ENCODE data around the gene WFDC12. TPM values are rescaled to one million over a fixed set of nuclear protein-coding genes. Genes with fewer than 3 reads are reported as not detected.
A peak's percentile ranks its signal among the peaks of the same experiment; 100 is the strongest.
"Not testable (repeated sequence)": the region's sequence is repeated elsewhere in the genome, so short reads cannot be mapped to it uniquely, and the experiment has no call there.

WFDC12 gene, protein sequence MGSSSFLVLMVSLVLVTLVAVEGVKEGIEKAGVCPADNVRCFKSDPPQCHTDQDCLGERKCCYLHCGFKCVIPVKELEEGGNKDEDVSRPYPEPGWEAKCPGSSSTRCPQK
- not detected for total RNA-seq

DNA sequence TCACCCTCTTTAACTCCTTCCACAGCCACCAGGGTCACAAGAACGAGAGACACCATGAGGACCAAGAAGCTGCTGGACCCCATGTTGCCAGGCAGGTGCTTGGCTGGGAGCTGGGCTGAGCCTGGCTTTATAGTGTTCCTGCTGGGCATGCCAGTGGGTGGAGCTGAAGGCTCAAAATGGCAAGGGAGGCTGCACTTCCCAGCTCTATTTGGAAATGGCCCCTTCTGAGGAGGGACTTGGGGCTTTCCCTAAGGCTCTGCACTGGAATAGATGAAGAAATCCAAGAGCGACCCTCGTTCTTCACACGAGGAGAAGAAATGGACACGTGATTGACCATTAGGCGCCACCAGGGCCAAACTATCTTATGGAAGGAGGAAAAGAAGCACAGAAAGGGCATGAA, at the start of gene WFDC12:
TSS of gene WFDC12 (minus strand) at position 101 of the 400 bp plus-strand sequence. CDS start at position 83, 18 bp downstream.
- ATAC-seq (no peak), DNase-seq (ENCODE audit: low spot score) (no peak)

DNA sequence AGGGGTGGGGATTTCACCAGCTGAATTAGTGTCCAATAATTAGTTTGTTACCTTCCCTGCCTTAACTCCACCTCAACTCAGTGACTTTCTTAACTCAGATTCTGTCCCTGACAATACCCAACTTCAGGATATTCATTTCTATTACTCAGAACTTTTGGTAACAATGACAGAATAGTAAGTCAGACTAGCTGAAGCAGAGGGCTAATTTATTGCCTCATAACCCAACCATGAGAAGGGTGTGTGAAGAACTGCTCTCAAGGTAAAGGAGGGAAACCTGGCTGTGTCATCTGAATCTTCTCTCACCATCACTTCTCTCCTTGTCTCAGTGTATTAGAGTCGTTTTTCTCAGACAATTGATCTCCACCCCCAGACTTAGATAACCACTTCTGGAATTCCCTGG, 49.3 kb upstream of the WFDC12 start:
- DNase-seq (ENCODE audit: low spot score) (no peak), ATAC-seq (no peak)

DNA sequence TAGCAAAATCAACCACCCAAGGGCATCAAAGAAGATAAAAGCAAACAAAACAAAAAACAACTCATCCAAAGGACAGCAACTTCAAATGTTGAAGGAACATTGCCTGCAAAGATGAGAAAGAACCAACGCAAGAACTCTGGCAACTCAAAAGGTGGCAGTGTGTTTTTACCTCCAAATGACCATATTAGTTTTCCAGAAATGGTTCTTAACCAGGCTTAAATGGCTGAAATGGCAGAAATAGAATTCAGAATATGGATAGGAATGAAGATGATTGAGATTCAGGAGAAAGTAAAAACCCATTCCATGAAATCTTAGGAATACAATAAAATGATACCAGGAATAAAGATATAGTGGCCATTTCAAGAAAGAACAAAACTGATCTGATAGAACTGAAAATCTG, 40.6 kb upstream of the WFDC12 start:
- no peak for ATAC-seq
- no peak for DNase-seq (ENCODE audit: low spot score)

DNA sequence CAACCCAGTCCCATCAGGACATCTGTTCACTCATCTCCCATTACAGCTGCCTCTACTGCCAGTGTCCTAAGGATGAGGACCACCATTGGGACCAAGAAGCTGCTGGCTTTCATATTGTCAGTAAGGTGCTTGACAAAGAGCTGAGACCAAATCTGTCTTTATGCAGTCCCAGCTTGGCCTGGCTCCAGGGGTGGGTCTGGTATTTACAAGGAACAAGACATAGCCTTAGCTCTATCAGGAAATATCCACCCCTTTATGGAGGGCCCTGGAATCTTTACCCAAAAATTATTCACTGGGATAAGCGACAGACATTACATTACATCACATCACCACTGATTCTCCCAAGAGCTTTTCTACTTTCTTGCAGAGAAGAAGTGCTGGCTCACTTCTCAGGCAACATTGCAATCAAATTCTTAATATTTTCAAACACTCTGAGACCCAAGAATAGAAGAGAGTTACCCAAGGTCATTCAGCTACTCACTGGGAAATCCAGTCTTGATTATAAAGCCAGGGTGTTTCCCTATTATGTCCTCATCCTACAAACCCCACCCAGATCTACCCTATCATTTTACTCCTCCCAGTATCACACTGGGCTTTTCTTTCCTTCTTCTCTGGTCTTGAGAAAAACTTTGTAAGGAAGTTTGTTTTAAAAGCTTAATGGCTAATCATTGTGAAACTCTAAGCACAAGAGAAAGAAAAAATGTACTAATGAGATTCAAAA, 39.0 kb upstream of the WFDC12 start:
- no peak for ATAC-seq
- DNase-seq (ENCODE audit: low spot score): no peak

DNA sequence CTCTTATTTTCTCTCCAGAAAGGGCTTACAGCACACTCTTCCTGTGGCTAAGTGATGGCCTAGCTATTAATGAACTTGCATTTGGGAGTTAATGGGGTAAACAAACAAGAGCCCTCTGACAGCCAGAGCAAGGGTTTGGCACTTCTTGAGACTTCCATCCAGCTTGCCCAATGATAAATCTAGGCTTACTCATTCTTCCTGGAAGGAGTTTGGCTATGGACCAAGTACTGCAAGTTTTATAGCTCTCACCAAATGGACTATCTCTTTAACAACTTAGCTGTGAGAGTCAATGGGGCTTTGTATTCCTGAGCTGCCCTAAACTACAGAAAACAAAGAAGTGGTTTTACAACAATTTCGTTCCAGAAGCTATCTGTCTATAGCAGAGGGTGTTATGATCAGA, 33.7 kb upstream of the WFDC12 start:
- ATAC-seq: no peak
- no peak for DNase-seq (ENCODE audit: low spot score)

DNA sequence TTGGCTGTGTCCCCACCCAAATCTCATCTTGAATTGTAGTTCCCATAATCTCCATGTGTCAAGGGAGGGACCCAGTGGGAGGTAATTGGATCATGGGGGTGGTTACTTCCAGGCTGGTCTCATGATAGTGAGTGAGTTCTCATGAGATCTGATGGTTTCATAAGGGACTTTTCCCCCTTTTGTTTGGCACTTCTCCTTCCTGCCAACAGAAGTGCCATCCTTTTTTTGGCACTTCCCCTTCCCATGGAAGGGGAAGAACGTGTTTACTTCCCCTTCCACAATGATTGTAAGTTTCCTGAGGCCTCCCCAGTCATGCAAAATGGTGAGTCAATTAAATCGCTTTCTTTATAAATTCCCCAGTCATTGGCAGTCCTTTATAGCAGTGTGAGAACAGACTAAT, 32.4 kb upstream of the WFDC12 start:
- DNase-seq (ENCODE audit: low spot score) (no peak), ATAC-seq (no peak)

DNA sequence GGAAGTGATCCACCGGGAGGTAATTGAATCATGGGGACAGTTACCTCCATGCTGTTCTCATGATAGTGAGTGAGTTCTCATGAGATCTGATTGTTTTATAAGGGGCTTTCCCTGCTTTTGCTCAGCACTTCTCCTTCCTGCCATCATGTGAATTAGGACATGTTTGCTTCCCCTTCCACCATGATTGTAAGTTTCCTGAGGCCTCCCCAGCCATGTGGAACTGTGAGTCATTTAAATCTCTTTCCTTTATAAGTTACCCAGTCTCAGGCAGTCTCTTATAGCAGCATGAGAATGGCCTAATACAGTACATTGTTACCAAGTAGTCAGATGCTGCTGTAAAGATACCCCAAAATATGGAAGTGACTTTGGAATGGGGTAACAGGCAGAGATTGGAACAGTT, 30.5 kb upstream of the WFDC12 start:
- ATAC-seq; DNase-seq (ENCODE audit: low spot score): not testable (repeated sequence)

DNA sequence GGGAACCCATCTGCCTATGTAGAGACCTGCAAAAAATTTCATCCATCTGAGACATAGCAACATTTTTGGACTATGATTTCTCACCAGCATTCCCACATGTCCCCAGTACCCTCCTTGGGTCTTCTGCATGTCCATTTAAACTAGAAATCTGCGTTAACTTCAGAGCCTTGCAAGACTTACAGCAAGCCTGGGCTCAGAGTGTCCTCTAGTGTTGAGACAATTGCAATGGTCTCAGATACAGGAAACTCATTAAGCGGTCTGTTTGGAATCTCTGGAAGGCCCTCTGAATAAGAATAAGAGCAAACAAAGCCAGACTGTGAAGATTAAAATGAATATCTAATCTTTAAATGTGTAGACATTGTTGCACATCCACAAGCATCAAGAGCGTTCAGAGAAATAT, 29.9 kb upstream of the WFDC12 start:
- ATAC-seq (no peak), DNase-seq (ENCODE audit: low spot score) (no peak)

DNA sequence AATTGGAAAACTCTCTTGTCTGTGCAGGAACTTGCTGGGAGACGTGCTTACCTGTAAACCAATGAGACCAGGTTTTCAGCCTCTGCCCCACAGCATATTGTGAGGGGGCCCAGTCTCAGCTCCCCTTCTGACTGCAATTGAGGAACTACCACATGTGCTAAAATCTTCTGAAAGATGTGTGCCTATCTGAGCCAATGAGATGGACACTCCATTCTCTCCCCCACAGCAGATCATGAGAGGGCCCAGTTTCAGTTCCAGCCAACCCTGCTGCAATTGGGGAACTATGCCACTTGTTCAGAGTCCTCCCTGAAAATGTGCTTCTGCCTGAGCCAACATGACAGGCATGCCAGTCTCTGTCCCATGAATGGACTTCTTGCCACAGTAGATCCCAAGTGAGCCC, 29.5 kb upstream of the WFDC12 start:
- peak; percentile 34 for ATAC-seq
- no peak for DNase-seq (ENCODE audit: low spot score)

DNA sequence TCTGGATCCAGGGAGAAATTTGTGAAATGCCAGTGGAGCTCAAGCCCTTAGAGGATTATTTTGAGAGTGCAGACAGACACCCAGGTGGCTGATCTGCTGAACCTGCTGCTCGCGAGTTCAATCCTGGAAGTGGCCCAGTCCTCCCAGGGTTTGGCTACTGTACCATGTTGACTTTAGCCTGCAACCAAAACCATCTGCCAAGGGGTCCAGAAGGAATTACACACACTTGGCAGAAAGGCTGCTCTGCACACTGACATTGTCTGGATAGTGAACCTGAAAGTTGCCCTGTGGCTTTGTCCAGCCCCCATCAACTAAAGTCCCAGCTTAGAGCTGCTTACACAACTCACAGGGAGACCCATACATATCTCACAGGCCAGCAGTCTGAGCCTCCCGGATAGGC, 28.9 kb upstream of the WFDC12 start:
- ATAC-seq (peak; percentile 79), DNase-seq (ENCODE audit: low spot score) (no peak)

DNA sequence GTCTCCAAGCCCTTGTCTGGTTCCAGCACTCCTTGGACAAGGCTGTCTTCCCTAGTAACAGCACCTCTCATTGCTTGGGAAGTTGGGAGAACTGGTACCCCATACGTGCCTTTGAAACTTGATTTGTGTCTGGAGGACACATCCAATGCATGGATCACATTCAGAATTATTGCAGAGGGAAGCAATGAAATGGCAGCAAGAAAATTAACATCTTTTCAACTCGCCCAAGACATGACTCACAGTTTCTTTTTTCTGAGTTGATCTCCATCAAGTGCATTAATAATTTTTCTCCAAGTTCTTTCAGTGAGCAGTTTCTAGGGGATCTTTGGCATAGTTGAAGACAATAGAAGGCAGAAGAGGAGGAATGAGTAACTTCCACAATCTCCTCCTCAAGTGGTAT, 28.1 kb upstream of the WFDC12 start:
- DNase-seq (ENCODE audit: low spot score) (no peak), ATAC-seq (no peak)

DNA sequence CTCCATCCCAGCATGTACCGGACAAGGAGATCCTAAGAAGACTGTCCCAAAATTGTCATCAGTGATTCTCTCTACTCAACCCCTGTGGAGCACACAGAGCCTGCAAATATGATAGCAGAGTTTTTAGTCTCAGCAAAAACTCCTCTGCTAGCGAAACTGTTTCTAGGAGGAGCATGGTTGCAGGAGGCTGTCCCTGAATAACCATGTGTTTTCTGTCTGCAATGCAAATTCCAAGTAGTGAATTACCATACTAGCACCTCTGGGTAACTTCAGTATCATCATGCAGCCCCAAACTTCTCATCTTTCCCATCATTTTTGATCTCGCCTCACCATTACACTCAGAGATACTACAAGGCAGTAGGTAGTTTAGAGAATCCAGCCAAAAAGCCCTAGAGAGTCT, 24.8 kb upstream of the WFDC12 start:
- no peak for ATAC-seq

DNA sequence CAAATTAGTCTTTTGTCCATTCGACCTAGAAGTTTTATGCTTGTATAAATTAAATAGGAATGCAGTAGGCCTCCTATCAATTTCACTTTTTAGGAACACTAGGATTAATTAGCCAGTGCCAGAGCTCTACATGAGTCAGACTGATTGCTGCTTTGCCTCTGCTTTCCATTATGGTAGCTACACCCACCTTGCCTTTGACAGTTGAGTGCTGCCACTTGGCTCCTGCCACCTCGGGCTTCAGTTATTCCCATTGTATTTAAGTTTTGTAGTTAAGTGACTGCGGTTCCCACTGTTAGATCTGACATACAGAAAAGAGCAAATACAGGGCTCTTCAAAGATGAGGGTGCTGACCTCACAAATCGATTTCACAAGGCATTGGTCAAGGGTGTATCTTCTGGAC, 16.6 kb upstream of the WFDC12 start:
- ATAC-seq: no peak
- DNase-seq (ENCODE audit: low spot score): no peak

More for the DNA sequence above, 24.8 kb upstream of the WFDC12 start:
- no peak for DNase-seq (ENCODE audit: low spot score)

DNA sequence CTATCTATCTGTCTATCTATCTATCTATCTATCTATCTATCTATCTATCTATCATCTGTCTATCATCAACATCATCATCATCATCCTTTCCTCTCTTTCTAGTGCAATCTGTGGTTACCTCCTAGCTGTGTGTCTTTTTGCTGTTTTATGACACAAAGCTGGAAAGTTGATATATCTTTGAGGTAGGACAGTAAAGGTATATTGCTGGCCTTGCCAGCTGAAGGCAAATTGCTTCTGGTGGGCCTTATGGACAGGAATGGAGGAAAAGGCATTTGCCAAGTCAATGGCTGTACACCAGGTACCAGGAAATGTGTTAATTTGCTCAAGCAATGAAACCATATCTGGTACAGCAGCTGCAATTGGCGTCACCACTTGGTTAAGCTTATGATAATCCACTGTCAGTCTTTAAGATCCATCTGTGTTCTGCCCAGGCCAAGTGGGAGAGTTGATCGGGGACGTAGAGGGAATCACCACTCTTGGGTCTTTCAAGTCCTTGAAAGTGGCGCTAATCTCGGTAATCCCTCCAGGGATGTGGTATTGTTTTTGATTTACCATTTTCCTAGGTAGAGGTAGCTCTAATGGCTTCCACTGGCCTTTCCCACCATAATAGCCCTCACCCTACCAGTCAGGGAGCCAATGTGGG, 15.6 kb upstream of the WFDC12 start:
- not testable (repeated sequence) for DNase-seq (ENCODE audit: low spot score); ATAC-seq

DNA sequence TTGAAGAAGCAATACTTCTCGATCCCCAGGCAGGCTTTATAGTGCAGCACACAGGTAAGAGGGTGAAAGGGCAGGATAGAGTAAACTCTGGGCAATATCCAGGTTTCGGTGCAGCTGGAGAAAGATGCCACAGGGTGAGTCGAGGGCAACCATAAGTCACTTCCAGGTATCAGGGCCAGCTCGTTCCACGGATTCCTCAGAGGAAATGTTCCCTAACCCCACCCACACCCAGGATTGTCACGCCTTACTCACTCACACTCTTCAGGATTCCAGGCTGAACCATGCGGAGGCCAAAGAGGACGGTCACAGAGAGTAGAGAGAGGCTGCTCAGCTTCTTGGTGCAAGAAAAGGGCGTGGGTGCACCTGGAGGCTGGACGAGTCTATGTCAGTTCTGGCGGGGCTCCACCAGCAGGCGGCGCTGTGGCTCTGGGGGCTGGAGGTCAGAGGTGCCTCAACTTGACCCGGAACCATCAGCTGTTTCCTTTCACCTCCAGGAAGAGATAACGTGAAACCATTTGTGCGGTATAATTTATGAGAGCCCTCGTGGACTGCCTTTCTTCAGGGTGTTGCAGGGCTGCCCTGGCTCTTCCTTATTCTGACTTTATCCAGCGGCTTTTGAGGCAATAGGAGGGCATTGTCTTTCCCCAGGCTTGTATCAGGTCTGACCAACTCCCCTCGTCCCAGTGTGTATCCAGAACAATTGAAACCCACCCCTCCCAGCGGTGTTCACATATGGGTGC, 14.5 kb upstream of the WFDC12 start:
- ATAC-seq (peak; percentile 84), DNase-seq (ENCODE audit: low spot score) (no peak)

DNA sequence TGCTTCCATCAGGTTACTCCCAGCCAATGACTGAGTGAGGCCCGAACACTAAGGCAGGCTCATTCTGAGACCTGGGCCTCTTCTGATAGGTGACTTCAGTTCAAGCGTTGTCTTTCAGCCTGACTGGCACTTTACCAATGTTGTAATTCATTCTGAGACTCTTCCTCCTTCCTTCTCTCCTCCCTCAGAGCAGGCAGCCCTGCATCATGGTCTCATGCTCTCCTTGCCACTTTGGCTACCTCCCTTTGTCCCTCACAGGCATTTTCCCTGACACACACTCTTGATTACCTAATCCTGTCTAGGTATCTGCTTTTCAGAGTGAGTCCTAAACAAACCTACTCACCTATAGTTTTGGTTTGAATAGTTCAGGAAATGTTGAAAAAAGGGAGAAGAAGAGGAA, 12.6 kb upstream of the WFDC12 start:
- no peak for ATAC-seq
- DNase-seq (ENCODE audit: low spot score): no peak

DNA sequence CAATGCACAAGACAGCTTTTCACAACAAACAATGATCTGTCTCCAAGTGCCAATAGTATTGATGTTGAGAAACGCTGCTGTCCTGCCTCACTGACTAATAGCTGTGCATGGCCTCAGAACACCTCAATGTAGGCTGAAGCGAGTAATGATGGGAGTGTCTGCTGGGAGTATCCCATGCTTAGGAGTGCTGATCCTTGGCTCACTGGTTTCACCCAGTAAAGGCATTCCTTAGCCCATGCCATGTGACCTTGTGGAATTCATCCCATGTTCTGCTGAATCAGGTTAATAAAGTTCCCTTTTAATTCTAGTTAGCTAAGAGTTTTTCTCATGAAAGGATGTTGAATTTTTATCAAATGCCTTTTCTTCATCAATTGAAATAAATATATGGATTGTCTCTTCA, 3.8 kb upstream of the WFDC12 start:
- ATAC-seq: no peak
- DNase-seq (ENCODE audit: low spot score): no peak

DNA sequence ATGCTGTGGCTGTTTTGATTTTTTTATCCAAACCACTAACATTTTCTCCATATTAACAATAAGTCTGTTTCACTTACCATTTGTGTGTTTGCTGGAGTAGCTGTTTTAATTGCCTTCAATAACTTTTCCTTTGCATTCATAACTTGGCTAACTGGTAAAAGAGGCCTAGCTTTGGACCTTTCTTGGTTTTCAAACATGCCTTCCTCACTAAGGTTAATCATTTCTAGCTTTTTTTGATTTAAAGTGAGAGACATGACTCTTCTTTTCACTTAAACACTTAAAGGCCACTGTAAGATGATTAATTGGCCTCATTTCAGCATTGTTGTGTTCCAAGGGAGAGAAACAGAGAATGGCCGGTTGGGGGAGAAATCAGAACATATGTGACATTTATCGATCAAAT, 2.9 kb downstream of the WFDC12 start:
- DNase-seq (ENCODE audit: low spot score): no peak
- ATAC-seq: no peak

DNA sequence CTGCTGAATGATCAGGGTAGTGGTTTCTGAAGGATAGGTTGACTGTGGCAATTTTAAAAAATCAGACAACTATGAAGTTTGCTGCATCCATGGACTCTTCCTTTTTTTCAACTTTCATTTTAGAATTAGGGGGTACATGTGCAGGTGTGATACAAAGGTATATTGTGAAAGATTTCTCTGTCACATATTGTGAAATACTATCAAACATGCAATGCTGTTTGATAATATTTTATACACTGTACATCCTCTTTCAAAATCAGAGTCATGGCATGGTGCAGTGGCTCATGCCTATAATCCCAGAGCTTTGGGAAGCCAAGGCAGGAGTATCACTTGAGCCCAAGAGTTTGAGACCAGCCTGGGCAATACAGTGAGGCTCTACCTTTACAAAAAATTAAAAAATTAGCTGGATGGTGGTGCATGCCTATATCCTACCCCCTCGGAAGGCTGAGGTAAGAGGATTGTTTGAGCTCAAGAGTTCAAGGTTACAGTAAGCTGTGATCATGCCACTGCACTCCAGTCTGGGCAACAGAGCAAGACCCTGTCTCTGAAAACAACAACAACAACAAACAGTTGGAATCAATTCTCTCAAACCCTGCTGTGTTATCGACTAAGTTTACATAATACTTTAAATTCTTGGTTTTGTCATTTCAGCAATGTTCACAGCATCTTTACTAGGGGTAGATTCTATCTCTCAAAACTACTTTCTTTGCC, 4.6 kb downstream of the WFDC12 start:
- DNase-seq (ENCODE audit: low spot score) (no peak), ATAC-seq (no peak)

DNA sequence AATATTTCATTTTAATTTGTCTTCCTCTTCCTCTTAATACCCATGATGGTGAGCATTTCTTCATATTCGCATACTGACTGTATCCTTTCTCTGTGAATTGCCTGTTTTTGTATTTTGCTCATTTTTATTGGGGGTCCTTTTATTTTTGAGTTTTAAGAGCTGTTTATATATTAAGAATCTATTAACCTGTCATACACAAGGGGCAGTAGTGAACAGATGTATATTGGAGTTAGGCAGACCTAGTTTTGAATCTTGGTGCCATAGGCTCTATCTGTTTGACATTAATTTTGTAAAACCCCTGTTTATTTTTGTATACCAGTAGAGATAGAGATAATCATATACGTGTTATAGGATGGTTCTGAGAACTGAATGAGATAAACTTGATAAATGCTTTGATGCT, 6.2 kb downstream of the WFDC12 start:
- ATAC-seq: no peak
- no peak for DNase-seq (ENCODE audit: low spot score)

DNA sequence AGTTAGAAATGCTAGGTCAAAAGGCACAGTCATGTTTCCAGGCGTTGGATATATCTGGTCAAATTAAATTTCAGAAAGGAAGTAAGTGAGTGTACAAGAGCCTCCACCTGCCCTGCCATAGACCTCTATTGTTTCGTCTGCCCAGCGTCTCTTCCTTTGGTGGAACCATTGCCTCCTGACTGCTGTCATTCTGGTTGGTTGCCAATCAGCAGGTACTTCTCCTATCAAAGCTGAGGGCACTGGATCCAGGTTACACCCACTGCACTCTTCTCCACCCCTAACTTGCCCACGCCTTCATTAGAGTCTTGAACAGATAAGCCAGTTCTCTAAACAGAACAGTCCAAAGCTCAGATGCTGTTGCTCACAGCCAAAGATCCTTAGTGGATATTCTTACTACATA, 6.7 kb downstream of the WFDC12 start:
- ATAC-seq (no peak), DNase-seq (ENCODE audit: low spot score) (no peak)

Measured in left lobe of liver (tissue), 2 donors.